HG02678 (cell line): ENCODE results near the gene DHTKD1.
"Not testable (repeated sequence)": the region's sequence is repeated elsewhere in the genome, so short reads cannot be mapped to it uniquely, and the experiment has no call there.

Experiments
- ATAC-seq: cut with Tn5 transposase; IDR thresholded peaks from one replicate; pipeline ENCODE4 v1.9.1; 2021; ENCODE audit warnings: mild to moderate bottlenecking, moderate library complexity; ENCODE audit not compliant: unreplicated experiment

The DHTKD1 gene

GRCh38 chr10:12135631-12136030 is 66.9 kb downstream of the DHTKD1 start:
- ATAC-seq, result no peak

DNA sequence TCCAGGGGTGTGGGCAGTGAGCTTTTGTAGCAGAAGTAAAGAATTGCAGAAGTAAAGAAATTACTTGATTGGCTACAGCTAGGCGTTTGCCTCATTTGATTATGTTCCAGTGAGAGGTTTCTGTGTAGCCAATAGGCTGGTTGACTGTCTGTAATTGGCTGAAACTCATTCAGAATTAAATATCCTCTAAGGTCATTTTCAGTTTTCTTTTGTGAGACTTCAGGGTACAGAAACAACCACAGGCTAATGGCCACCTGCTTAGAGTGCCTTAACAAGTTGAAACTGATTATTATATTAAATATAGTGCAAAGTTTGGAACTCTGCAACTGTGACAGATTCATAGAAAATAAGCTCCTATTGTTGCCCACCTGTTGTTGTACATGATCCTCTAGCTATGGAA is 71.3 kb downstream of the DHTKD1 start:
- no peak for ATAC-seq

DNA sequence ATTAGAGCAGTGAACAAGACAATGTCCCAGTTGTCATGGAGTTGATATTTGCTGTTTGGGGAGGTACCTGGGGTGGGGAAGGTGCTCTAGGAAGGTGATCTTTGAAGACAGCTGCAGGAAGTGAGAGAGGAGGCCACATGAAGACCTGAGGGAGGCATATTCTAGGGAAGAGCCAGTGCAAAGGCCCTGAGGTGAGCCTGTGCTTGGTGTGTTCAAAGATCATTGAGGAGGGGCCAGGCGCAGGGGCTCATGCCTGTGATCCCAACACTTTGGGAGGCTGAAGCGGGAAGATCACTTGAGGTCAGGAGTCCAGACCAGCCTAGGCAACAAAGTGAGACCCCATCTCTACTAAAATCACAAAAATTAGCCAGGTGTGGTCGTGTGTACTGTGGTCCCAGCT is 75.8 kb downstream of the DHTKD1 start:
- no peak for ATAC-seq

DNA sequence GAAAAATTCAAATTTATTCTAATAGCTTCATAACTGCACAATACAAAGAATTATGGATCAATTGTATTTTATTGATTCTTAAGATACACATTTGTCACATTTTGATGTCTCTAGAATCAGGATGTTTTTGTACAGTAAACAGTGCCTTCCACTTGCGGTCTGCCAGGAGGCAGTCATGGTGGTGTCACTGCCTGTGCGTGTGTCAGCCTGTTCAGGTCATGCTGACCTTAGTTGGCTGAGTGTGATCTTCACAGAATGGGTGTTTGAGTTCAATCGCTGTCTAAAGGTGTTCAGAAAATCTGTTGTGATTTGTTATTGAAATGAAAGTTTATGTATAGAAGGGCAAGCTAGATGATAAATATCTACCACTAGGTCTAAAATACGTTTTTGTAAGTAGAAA is 81.4 kb downstream of the DHTKD1 start:
- ATAC-seq, result no peak

DNA sequence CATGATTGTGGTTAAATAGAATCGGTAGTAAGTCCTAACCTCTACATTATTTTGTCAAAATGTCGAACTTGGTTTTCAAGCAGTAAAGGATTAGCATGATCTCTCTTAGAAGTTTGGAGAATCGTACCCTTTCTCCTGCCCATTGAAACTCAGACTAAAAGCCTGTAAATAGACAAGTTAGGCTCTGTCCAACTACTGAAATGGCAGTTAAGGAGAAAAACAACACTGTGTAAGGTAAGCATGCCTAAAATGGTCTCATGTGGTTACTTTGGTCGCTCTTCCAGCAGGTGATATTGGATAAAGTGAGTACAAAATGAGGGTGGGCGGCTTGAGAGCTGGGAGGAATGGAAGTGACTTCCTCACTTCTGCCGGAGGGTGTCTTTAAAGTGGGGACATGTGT is 85.8 kb downstream of the DHTKD1 start:
- no peak for ATAC-seq

- no peak for ATAC-seq
These were observed 87.8 kb downstream of the DHTKD1 start for GRCh38 chr10:12156367-12157123.

GRCh38 chr10:12158111-12158510 is 89.4 kb downstream of the DHTKD1 start:
- ATAC-seq, result no peak

- ATAC-seq, result no peak
These were observed 91.9 kb downstream of the DHTKD1 start for GRCh38 chr10:12160664-12161063.

- ATAC-seq, result no peak
These were observed 94.2 kb downstream of the DHTKD1 start for GRCh38 chr10:12162927-12163326.

GRCh38 chr10:12164085-12164484 is 95.3 kb downstream of the DHTKD1 start:
- ATAC-seq, result no peak

DNA sequence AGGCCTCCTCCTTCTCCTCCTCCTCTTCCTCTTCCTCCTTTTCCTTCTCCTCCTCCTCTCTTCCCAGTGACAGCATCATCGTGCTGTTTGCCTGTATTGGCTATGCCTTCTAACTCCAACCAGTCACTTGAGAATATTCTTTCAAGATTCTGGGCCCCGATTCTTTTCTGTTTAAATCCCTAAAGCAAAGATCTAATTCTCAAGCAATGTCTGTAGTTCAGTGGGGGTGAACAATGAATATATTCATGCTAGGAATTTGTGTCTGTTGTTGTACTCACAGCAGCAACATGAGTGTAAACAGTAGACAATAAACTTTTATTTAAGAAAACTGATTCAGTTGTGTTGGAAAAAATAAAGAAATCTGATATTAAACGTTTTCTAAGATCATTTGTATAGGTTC is 96.3 kb downstream of the DHTKD1 start:
- no peak for ATAC-seq

DNA sequence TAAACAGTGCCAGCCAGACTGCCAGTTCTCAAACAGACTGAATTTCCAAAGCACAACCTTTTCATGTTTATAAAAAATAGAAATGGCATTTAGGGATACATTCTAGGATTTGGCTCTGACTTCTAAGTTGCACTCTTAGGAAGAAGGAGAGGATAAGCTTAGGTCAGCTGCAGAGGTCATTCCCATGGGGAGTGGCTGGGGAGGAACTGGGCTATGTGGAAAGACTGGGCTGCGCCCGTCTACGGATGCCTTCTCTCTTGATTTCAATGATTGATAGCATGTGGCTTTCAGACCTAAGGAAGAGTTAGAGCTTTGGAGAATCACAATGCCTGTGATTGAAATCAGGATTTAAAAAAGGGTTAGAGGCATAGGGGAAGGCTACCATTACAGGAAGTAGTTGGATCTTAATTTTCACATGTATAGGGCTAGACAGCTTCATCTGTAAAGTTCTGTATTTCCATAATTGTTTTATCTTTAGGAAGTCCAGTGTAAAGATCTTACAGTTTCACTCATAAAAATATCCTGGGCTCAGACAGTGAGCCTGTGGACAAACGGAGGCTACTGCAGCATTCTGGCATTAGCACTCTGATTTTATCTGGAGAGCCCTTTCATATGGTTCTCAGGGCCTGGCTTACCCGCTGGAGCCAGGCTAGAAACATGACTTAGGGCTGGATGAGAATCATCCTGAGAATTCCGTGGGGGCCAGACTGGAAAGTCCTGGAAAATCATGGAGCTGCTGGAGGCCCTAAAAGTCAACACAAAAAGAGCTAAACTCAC is 97.4 kb downstream of the DHTKD1 start:
- no peak for ATAC-seq

GRCh38 chr10:12171512-12171911 is 102.8 kb downstream of the DHTKD1 start:
- not testable (repeated sequence) for ATAC-seq
